AG04450 (cell line): ENCODE measurements around the gene BCL2L12. TPM values are rescaled to one million over a fixed set of nuclear protein-coding genes. Genes with fewer than 3 reads are reported as not detected.

Experiments
- CTCF ChIA-PET: fragments of 300-600, 350-600 bp; formaldehyde crosslinking; extraction: SDS; loops from one replicate; lab custom pipeline; 2022; ENCODE audit warnings: antibody characterized with exemption, inconsistent platforms; lab: Charles Lee
- POLR2A ChIA-PET: fragments of 350-600 bp; formaldehyde crosslinking; extraction: SDS; loops from one replicate; lab custom pipeline; 2021; ENCODE audit warnings: antibody characterized with exemption, inconsistent platforms; lab: Yijun Ruan, JAX
- DNase-seq: peaks from one replicate; pipeline ENCODE4 v3.0.0-alpha.2; 2011; ENCODE audit warnings: low read depth, low spot score
- H3K27ac ChIP-seq: one replicate; pipeline ENCODE4 v1.5.1; 2012; ENCODE audit warnings: low read depth, low read length, control low read depth
- H3K27me3 ChIP-seq: one replicate; pipeline ENCODE4 v1.6.0; 2012; ENCODE audit warnings: low read length; ENCODE audit not compliant: control insufficient read depth, insufficient read depth
- H3K4me3 ChIP-seq: 2 replicates; pipeline ENCODE4 v1.5.1; 2011; ENCODE audit warnings: mild to moderate bottlenecking, low read depth, low read length, control low read depth
- H3K9me3 ChIP-seq: 2 replicates; pipeline ENCODE4 v1.5.1; 2012; ENCODE audit warnings: low read length; ENCODE audit not compliant: control insufficient read depth, insufficient read depth
- polyA plus RNA-seq: library from polyadenylated mRNA; depleted of rRNA; stranded (reverse); fragments of >200 nt; gene quantifications from 2 replicates; pipeline ENCODE4 v1.2.3, GENCODE V29; 2011
- TF ChIP-seq, protein P1 (sequence below): IDR thresholded peaks from 2 replicates; pipeline ENCODE4 v1.5.1; 2011; ENCODE audit warnings: low read depth, low read length, control low read depth, inconsistent platforms

BCL2L12 gene
- polyA plus RNA-seq, 1 experiment, result 8.8 TPM

DNA sequence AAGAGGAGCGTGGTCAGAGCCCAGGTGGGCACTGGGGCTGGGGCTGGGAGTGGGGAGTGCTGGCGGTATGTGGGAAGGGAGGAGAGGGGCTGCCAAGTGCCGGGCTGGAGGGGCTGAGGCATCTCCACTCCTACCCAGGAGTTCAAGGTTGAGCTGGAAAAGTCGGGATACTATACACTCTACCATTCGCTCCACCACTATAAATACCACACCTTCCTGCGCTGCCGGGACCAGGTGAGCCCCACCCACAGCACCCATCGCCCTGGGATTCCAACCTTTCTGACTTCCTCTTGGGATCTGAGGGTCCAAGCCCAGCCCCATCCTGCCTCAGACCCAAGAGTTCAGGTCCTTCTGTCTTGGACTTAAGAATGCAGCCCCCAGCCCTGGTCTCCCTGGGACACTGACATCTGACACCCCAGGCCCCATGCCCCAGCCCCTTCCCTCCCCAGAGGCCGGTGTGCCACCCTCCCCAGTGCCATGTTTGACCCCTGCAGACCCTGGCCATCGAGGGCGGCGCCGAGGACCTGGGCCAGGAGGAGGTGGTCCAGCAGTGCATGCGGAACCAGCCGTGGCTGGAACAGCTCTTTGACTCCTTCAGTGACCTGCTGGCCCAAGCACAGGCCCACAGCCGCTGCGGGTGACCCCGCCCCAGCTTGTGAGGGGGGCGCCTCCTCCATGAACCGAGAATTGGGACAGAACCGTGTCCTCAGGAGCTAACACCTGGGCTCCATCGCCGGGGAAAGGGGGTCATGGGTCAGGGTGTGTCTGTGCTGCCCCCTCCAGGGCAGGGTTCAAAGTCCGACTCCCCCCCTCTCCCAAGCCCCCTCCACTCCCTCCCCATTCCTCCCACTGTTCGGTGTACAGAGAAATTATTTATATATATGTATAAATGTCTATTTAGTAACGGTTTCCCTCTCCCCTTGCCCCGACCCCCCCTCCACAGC lies 40.5 kb upstream of the BCL2L12 start:
- DNase-seq, result no peak
- CTCF ChIA-PET, result interaction anchor here (0.6 kb wide), 1 partner anchor 51 kb away, joined by 3 read pairs; no protein-coding TSS in a partner anchor
- H3K27me3 ChIP-seq, result no peaks in the 10 kb centered on the region
- POLR2A ChIA-PET, result interaction anchor here (1.1 kb wide), 1 partner anchor 17 kb away, joined by 5 read pairs; the partner anchor contains the start of gene SCAF1
- no peak overlapping the region for H3K4me3 ChIP-seq
- H3K9me3 ChIP-seq, result no peaks in the 10 kb centered on the region; the same call in 1 of the 2 replicates
- TF ChIP-seq, protein P1, sequence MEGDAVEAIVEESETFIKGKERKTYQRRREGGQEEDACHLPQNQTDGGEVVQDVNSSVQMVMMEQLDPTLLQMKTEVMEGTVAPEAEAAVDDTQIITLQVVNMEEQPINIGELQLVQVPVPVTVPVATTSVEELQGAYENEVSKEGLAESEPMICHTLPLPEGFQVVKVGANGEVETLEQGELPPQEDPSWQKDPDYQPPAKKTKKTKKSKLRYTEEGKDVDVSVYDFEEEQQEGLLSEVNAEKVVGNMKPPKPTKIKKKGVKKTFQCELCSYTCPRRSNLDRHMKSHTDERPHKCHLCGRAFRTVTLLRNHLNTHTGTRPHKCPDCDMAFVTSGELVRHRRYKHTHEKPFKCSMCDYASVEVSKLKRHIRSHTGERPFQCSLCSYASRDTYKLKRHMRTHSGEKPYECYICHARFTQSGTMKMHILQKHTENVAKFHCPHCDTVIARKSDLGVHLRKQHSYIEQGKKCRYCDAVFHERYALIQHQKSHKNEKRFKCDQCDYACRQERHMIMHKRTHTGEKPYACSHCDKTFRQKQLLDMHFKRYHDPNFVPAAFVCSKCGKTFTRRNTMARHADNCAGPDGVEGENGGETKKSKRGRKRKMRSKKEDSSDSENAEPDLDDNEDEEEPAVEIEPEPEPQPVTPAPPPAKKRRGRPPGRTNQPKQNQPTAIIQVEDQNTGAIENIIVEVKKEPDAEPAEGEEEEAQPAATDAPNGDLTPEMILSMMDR, result no peak
- no peak overlapping the region for H3K27ac ChIP-seq

DNA sequence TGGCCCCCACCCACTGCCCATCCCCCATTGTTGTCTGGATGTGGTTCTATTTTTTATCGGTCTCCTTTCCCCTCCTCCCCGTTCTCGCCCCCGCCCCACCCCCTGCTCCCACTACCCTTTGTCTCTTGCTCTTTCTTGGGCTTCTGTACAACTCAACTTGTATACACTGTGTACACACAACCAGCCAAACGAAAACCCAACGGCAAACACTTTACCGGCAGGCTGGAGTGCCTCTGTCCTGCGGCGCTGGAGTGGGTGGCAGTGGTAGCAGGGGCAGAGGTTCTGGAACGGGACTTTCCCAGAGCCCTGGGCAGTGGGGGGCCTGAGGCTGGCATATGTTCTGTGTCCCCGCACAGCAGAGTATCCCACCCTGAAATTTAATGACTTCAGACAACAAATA lies 39.5 kb upstream of the BCL2L12 start:
- DNase-seq, result no peak
- Histone ChIP-seq H3K27me3 (no peaks in the 10 kb centered on the region), H3K4me3 (no peak overlapping the region), H3K9me3 (no peaks in the 10 kb centered on the region; the same call in 1 of the 2 replicates), H3K27ac (no peak overlapping the region)
- ChIA-PET CTCF (no interaction called here), POLR2A (no interaction called here)
- TF ChIP-seq, protein P1, result no peak

DNA sequence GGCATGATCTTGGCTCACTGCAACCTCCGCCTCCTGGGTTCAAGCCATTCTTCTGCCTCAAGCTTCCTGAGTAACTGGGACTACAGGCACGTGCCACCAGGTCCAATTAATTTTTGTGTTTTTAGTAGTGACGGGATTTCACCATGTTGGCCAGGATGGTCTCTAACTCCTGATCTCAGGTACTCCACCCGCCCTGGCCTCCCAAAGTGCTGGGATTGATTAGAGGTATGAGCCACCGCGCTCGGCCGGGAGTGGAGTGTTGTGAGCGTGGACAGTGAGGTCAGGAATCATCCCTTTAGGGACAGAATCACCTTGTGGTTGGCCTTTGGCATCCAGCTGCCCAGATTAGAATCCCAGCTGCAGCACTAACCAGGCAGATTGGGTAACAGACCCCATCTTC lies 36.1 kb upstream of the BCL2L12 start:
- no peak for DNase-seq
- TF ChIP-seq, protein P1, result no peak
- Histone ChIP-seq H3K27me3 (no peaks in the 10 kb centered on the region), H3K27ac (no peak overlapping the region), H3K4me3 (no peak overlapping the region), H3K9me3 (no peaks in the 10 kb centered on the region; the same call in 1 of the 2 replicates)
- ChIA-PET CTCF (interaction anchor here (0.5 kb wide), 1 partner anchor 1282 kb away, joined by 4 read pairs; no protein-coding TSS in a partner anchor), POLR2A (interaction anchor here (1.2 kb wide), 1 partner anchor 11 kb away, joined by 16 read pairs; the partner anchor contains the start of gene RRAS)

DNA sequence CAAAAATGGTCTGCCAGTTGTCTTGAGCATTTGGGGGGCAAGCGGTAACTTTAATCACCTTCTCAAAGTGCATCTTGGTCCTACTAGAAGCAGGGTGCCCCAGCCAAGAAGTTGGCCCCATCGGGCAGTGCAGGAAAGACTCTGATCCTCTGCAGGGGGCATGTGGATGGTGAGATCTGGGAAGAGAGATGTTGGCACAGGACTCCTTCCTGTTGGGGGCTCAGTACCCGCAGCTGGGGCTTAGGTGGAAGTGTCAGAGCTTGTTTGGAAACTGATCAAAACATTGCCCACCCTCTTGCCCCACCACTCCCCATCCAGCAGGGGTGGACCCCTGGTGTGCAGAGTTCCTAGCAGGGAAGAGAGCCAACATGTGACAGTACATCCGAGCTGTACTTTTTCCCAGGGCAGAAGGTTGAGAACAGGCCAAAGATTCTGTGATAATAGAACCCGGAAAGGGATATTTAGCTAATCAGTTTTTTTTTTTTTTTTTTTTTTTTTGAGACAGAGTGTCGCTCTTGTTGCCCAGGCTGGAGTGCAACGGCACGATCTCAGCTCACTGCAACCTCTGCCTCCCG lies 34.6 kb upstream of the BCL2L12 start:
- CTCF ChIA-PET, result no interaction called here

More for the DNA sequence above, 34.6 kb upstream of the BCL2L12 start:
- DNase-seq, result no peak
- Histone ChIP-seq H3K9me3 (no peaks in the 10 kb centered on the region), H3K27ac (no peak overlapping the region), H3K4me3 (no peak overlapping the region), H3K27me3 (no peaks in the 10 kb centered on the region)
- TF ChIP-seq, protein P1, result no peak
- POLR2A ChIA-PET, result interaction anchor here (0.6 to 1.2 kb wide), 3 partner anchors 11 to 777 kb away, joined by 5 to 9 read pairs (median 5); partner anchors contain the start of gene SCAF1
